OCI-LY7 (cell line): ENCODE data around the gene TCEANC2. TPM values are rescaled to one million over a fixed set of nuclear protein-coding genes. Genes with fewer than 3 reads are reported as not detected.

Experiments
- BruUV-seq: library from RNA; stranded (reverse); fragments of 400-500 nt; replicated peaks from 2 replicates; lab custom pipeline; 2021; lab: Mats Ljungman, UMichigan
- CTCF ChIA-PET: fragments of 300-600 bp; sonication (Branson Sonifier 250); formaldehyde crosslinking; loops from one replicate; lab custom pipeline; 2022; ENCODE audit warnings: antibody characterized with exemption; ENCODE audit not compliant: unreplicated experiment; lab: Charles Lee
- POLR2A ChIA-PET: fragments of 300-600 bp; sonication (Branson Sonifier 250); formaldehyde crosslinking; loops from one replicate; lab custom pipeline; 2022; ENCODE audit warnings: antibody characterized with exemption; lab: Charles Lee
- DNase-seq: peaks from one replicate; pipeline ENCODE4 v3.0.0-alpha.2; 2015; ENCODE audit warnings: low spot score
- H2AFZ ChIP-seq: fragments of 200-600 bp; sonication (generic), shearing (Covaris generic); 2 replicates; pipeline ENCODE4 v1.6.1; 2014; ENCODE audit warnings: mild to moderate bottlenecking, antibody characterized with exemption, low read length, moderate library complexity
- H3K27ac ChIP-seq: fragments of 200-600 bp; sonication (generic); 2 replicates; pipeline ENCODE4 v1.5.1; 2014; ENCODE audit warnings: mixed run types, low read depth, mild to moderate bottlenecking, moderate library complexity, low read length, inconsistent platforms; ENCODE audit not compliant: poor library complexity, severe bottlenecking
- H3K36me3 ChIP-seq: fragments of 200-600 bp; sonication (generic); 2 replicates; pipeline ENCODE4 v1.6.1; 2014; ENCODE audit warnings: mild to moderate bottlenecking, antibody characterized with exemption, low read length, moderate library complexity, mixed read lengths; ENCODE audit not compliant: insufficient read depth
- H3K4me1 ChIP-seq: fragments of 200-600 bp; sonication (generic); 2 replicates; pipeline ENCODE4 v1.5.1; 2014; ENCODE audit warnings: mild to moderate bottlenecking, low read length; ENCODE audit not compliant: insufficient read depth, poor library complexity, severe bottlenecking
- H3K4me2 ChIP-seq: fragments of 200-600 bp; sonication (generic); 2 replicates; pipeline ENCODE4 v1.6.1; 2014; ENCODE audit warnings: mild to moderate bottlenecking, low read length
- H3K4me3 ChIP-seq: fragments of 200-600 bp; sonication (generic); 2 replicates; pipeline ENCODE4 v1.5.1; 2014; ENCODE audit warnings: mild to moderate bottlenecking, low read depth, low read length; ENCODE audit not compliant: poor library complexity, severe bottlenecking
- H3K79me2 ChIP-seq: fragments of 200-600 bp; sonication (generic); 2 replicates; pipeline ENCODE4 v1.6.1; 2016; ENCODE audit warnings: low read depth, mild to moderate bottlenecking, low read length, moderate library complexity, mixed read lengths; ENCODE audit not compliant: insufficient read depth
- H3K9me2 ChIP-seq: fragments of 200-600 bp; sonication (generic); 2 replicates; pipeline ENCODE4 v1.6.1; 2016; ENCODE audit warnings: mild to moderate bottlenecking, low read length, mixed read lengths; ENCODE audit not compliant: insufficient read depth
- H3K9me3 ChIP-seq: fragments of 200-600 bp; sonication (generic); 2 replicates; pipeline ENCODE4 v1.6.1; 2014; ENCODE audit warnings: mild to moderate bottlenecking, mixed run types, low read length, mixed read lengths
- H4K20me1 ChIP-seq: fragments of 200-600 bp; sonication (generic); 2 replicates; pipeline ENCODE4 v1.6.1; 2014; ENCODE audit warnings: mild to moderate bottlenecking, antibody characterized with exemption, low read length, moderate library complexity, mixed read lengths; ENCODE audit not compliant: insufficient read depth
- CTCF ChIP-seq: fragments of 200-600 bp; sonication (generic); conservative IDR thresholded peaks from 2 replicates; pipeline ENCODE4 v1.5.1; 2014; ENCODE audit warnings: mild to moderate bottlenecking, antibody characterized with exemption, low read length, moderate library complexity, mixed read lengths
- EZH2phosphoT487 ChIP-seq: fragments of 200-600 bp; sonication (generic); IDR thresholded peaks from 2 replicates; pipeline ENCODE4 v1.6.1; 2018; ENCODE audit warnings: low read depth, borderline replicate concordance, mild to moderate bottlenecking, mixed run types, antibody characterized with exemption, low read length, moderate library complexity, mixed read lengths
- intact Hi-C: fragments of 100-400 bp; cut with micrococcal nuclease; formaldehyde crosslinking; loops from one replicate; pipeline ENCODE4 v1.10.0; 2022; ENCODE audit not compliant: unreplicated experiment
- total RNA-seq, 2 experiments: library from RNA; depleted of rRNA in 1 of 2; stranded (reverse); fragments of >200 nt in 1 of 2; shearing (Covaris generic) in 1 of 2; gene quantifications; 2 replicates each; pipeline ENCODE4 v1.2.3, GENCODE V29; 2014 to 2022

The TCEANC2 gene
- total RNA-seq, 2 experiments from 2014 or later, result 5.1 to 9.5 TPM

DNA sequence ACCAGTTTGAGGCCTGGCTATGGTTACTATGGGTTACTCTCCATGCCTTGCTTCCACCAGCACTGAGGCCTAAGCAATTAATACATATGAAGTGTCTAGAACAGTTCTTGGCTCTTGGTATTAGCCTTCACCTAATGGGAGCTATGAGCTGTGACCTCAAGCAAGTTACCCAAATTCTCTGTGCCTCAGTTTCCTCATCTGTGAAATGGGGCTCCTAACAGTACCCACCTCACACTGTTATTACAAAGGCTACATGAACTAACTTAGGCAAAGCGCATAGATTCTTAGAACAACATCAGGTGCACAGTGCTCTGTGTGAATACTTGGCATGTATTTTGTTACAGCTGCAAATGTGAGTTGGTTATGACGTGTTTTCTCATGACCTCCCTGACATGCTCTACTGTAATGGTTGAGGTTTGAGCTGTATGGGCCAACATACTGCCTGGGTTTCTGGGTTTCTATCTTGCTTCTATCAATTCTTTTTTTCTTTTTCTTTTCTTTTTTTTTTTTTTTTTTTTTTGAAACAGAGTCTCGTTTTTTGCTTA is 72.9 kb downstream of the TCEANC2 start:
- Histone ChIP-seq H3K4me3 (no peak overlapping the region), H3K79me2 (no peaks in the 10 kb centered on the region), H3K27ac (no peak overlapping the region), H3K4me1 (peaks cover 5% of the 10 kb centered on the region), H3K9me3 (no peaks in the 10 kb centered on the region), H3K9me2 (no peaks in the 10 kb centered on the region), H2AFZ (no peak overlapping the region), H3K36me3 (no peaks in the 10 kb centered on the region), H3K4me2 (no peak overlapping the region), H4K20me1 (no peaks in the 10 kb centered on the region)
- ChIA-PET POLR2A (interaction anchor here (0.6 to 2.1 kb wide), 5 partner anchors 14 to 404 kb away, joined by 3 to 5 read pairs (median 3); no protein-coding TSS in a partner anchor), CTCF (interaction anchor here (0.6 kb wide), 1 partner anchor 9 kb away, joined by 3 read pairs; no protein-coding TSS in a partner anchor)
- DNase-seq, result no peak
- TF ChIP-seq CTCF (no peak), EZH2phosphoT487 (no peak)
- intact Hi-C loops, result no loop called here
- no TSS peak for BruUV-seq

GRCh38 chr1:54127594-54128300 is 74.3 kb downstream of the TCEANC2 start:
- intact Hi-C loops, result no loop called here
- CTCF ChIA-PET, result no interaction called here
- TF ChIP-seq CTCF (no peak), EZH2phosphoT487 (no peak)
- Histone ChIP-seq H3K9me2 (no peaks in the 10 kb centered on the region), H3K4me2 (no peak overlapping the region), H4K20me1 (no peaks in the 10 kb centered on the region), H3K4me1 (peaks cover 5% of the 10 kb centered on the region), H3K36me3 (no peaks in the 10 kb centered on the region), H3K79me2 (no peaks in the 10 kb centered on the region), H3K9me3 (no peaks in the 10 kb centered on the region), H3K4me3 (no peak overlapping the region), H2AFZ (no peak overlapping the region), H3K27ac (no peak overlapping the region)
- POLR2A ChIA-PET, result interaction anchor here (1.0 kb wide), 2 partner anchors 16 to 34 kb away, joined by 3 read pairs; no protein-coding TSS in a partner anchor
- no TSS peak for BruUV-seq
- no peak for DNase-seq

DNA sequence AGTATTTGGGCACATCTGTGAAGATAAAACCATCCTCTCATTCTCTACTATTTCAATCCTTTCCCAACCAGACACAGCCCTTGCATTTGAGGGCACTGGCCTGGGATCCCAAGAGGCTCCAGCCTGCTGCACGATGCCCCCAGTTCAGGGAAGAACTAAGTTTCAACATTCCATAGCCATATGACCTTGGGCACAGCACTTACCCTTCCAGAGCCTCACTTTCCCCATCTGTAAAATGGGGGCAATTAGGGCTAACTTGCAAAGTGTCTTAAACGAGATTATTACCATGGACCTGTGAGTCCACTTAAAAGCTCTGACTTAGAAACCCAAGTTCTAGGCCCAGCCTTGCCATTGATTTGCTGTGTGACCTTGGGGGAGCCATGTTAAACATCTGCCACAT is 76.5 kb downstream of the TCEANC2 start:
- no TSS peak for BruUV-seq
- intact Hi-C loops, result no loop called here
- CTCF ChIA-PET, result no interaction called here

More for the DNA sequence above, 76.5 kb downstream of the TCEANC2 start:
- POLR2A ChIA-PET, result no interaction called here
- no peak for TF ChIP-seq CTCF
- no peak for TF ChIP-seq EZH2phosphoT487
- Histone ChIP-seq H2AFZ (no peak overlapping the region), H3K79me2 (no peaks in the 10 kb centered on the region), H3K4me3 (no peak overlapping the region), H4K20me1 (no peaks in the 10 kb centered on the region), H3K9me3 (no peaks in the 10 kb centered on the region), H3K36me3 (no peaks in the 10 kb centered on the region), H3K4me1 (no peaks in the 10 kb centered on the region), H3K27ac (no peak overlapping the region), H3K9me2 (no peaks in the 10 kb centered on the region), H3K4me2 (no peak overlapping the region)
- DNase-seq, result no peak
